Hepatocyte (in vitro differentiated cells): ENCODE results near the gene TMEM255B. TPM values are rescaled to one million over a fixed set of nuclear protein-coding genes. Genes with fewer than 3 reads are reported as not detected.
A peak's percentile ranks its signal among the peaks of the same experiment; 100 is the strongest.

ENCODE experiments used
- DNase-seq: peaks from one replicate; pipeline ENCODE4 v3.0.0-alpha.2; 2016; ENCODE audit warnings: low spot score
- H2AFZ ChIP-seq: fragments of 200-600 bp; sonication (generic); 2 replicates; pipeline ENCODE4 v1.6.0; 2016; ENCODE audit warnings: antibody characterized with exemption, mild to moderate bottlenecking
- H3K27ac ChIP-seq: fragments of 200-600 bp; sonication (generic); 2 replicates; pipeline ENCODE4 v1.5.1; 2016; ENCODE audit warnings: mild to moderate bottlenecking
- H3K27me3 ChIP-seq: fragments of 200-600 bp; sonication (generic); 2 replicates; pipeline ENCODE4 v1.6.1; 2016
- H3K36me3 ChIP-seq: fragments of 200-600 bp; sonication (generic); replicated peaks from 2 replicates; pipeline ENCODE4 v1.5.1; 2016; ENCODE audit warnings: low read depth; ENCODE audit not compliant: insufficient read depth
- H3K4me1 ChIP-seq: fragments of 200-600 bp; sonication (generic); 2 replicates; pipeline ENCODE4 v1.5.1; 2016; ENCODE audit warnings: mild to moderate bottlenecking, moderate library complexity; ENCODE audit not compliant: insufficient read depth
- H3K4me2 ChIP-seq: fragments of 200-600 bp; sonication (generic); 2 replicates; pipeline ENCODE4 v1.6.0; 2016
- H3K4me3 ChIP-seq: fragments of 200-600 bp; sonication (generic); 2 replicates; pipeline ENCODE4 v1.5.1; 2016; ENCODE audit warnings: mild to moderate bottlenecking
- H3K79me2 ChIP-seq: fragments of 200-600 bp; sonication (generic); 2 replicates; pipeline ENCODE4 v1.6.0; 2017; ENCODE audit warnings: mild to moderate bottlenecking
- H3K9me2 ChIP-seq: fragments of 200-600 bp; sonication (generic); replicated peaks from 2 replicates; pipeline ENCODE4 v1.6.0; 2017; ENCODE audit warnings: mild to moderate bottlenecking; ENCODE audit not compliant: insufficient read depth
- H3K9me3 ChIP-seq: fragments of 200-600 bp; sonication (generic); 2 replicates; pipeline ENCODE4 v1.5.1; 2016; ENCODE audit warnings: low read depth, mild to moderate bottlenecking
- H4K20me1 ChIP-seq: fragments of 200-600 bp; sonication (generic); 2 replicates; pipeline ENCODE4 v1.6.0; 2016; ENCODE audit warnings: mild to moderate bottlenecking; ENCODE audit not compliant: insufficient read depth, poor library complexity, severe bottlenecking
- CTCF ChIP-seq: fragments of 200-600 bp; sonication (generic); IDR thresholded peaks from 2 replicates; pipeline ENCODE4 v1.5.1; 2016; ENCODE audit warnings: antibody characterized with exemption, mild to moderate bottlenecking; ENCODE audit not compliant: poor library complexity
- EZH2 ChIP-seq: fragments of 200-600 bp; sonication (generic); IDR thresholded peaks from 2 replicates; pipeline ENCODE4 v1.6.1; 2016; ENCODE audit warnings: antibody characterized with exemption, mild to moderate bottlenecking, borderline replicate concordance
- EZH2phosphoT487 ChIP-seq: fragments of 200-600 bp; sonication (generic); IDR thresholded peaks from one replicate; pipeline ENCODE4 v1.6.1; 2018; ENCODE audit warnings: antibody characterized with exemption, mild to moderate bottlenecking, low read depth, moderate library complexity; ENCODE audit not compliant: unreplicated experiment, severe bottlenecking
- WGBS: methylation state at CpG from one replicate; pipeline ENCODE4 v1.1.6; 2016; ENCODE audit warnings: low lambda C conversion rate; ENCODE audit errors: missing lambda C conversion rate; 5-methylcytosine and 5-hydroxymethylcytosine counted together
- polyA plus RNA-seq: library from polyadenylated mRNA; unstranded; fragments of >200 nt; fragmentation: Nextera tagmentation; extraction: Ambion mirVana; gene quantifications from 2 replicates; pipeline ENCODE4 v1.2.1, GENCODE V29; 2016
- total RNA-seq: library from RNA; depleted of rRNA; stranded (reverse); fragments of >200 nt; gene quantifications from 2 replicates; pipeline ENCODE4 v1.2.3, GENCODE V29; 2014

The TMEM255B gene
- total and polyA plus RNA-seq, 2 experiments from 2014 or later, result 0.10 to 4.0 TPM

- Histone ChIP-seq H3K9me3 (no peaks in the 10 kb centered on the region), H3K4me2 (peak overlapping the region; percentile 88), H3K4me1 (peaks cover 6% of the 10 kb centered on the region), H2AFZ (no peak overlapping the region), H4K20me1 (no peaks in the 10 kb centered on the region), H3K79me2 (no peaks in the 10 kb centered on the region), H3K9me2 (no peaks in the 10 kb centered on the region), H3K4me3 (no peak overlapping the region), H3K27ac (peak overlapping the region; percentile 72), H3K36me3 (no peaks in the 10 kb centered on the region), H3K27me3 (no peaks in the 10 kb centered on the region)
- 85% methylated on average over 10 of the region's 10 CpGs for WGBS
- DNase-seq, result no peak
- TF ChIP-seq EZH2, result no peak
- TF ChIP-seq CTCF, result no peak
- TF ChIP-seq EZH2phosphoT487, result no peak
Observed at GRCh38 chr13:113726961-113727411, 32.0 kb upstream of the TMEM255B start.

DNA sequence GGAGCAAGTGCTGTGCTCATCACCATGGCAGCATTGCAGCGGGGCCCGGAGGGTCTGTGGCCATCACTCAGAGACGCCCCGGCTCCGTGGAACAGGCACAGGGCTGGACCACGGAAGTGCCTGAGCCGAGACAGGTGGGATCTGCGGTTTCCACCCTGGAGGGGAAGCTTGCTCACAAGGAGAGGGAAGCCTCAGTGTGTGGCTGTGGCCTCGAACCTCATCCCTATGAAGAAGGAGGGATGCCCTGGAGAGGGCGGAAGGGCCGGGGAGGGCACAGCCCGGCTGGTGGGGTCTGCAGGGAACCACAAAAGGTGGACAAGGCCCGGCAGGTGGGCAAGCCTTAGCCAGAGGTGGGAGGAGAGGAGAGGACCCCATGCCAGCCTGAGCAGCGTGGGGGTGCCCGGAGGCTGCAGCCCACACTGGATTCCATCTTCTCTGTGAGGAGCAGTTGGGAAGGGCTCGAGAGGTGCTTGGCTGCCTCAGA lies 30.4 kb upstream of the TMEM255B start:
- no peaks in the 10 kb centered on the region for H3K79me2 ChIP-seq
- 97% methylated on average over 16 of the region's 16 CpGs for WGBS
- TF ChIP-seq EZH2 (no peak), EZH2phosphoT487 (no peak), CTCF (no peak)
- no peaks in the 10 kb centered on the region for H3K9me2 ChIP-seq
- H3K36me3 ChIP-seq, result no peaks in the 10 kb centered on the region
- H2AFZ ChIP-seq, result no peak overlapping the region
- H4K20me1 ChIP-seq, result no peaks in the 10 kb centered on the region
- no peak overlapping the region for H3K27ac ChIP-seq
- H3K4me1 ChIP-seq, result peaks cover 6% of the 10 kb centered on the region
- no peaks in the 10 kb centered on the region for H3K9me3 ChIP-seq
- DNase-seq, result no peak
- H3K27me3 ChIP-seq, result no peaks in the 10 kb centered on the region
- no peak overlapping the region for H3K4me3 ChIP-seq
- no peak overlapping the region for H3K4me2 ChIP-seq

GRCh38 chr13:113729187-113730019 lies 29.6 kb upstream of the TMEM255B start:
- H3K4me3 ChIP-seq, result no peak overlapping the region
- TF ChIP-seq CTCF (no peak), EZH2 (no peak), EZH2phosphoT487 (no peak)
- no peaks in the 10 kb centered on the region for H3K9me3 ChIP-seq
- no peak overlapping the region for H2AFZ ChIP-seq
- DNase-seq, result no peak
- H3K79me2 ChIP-seq, result no peaks in the 10 kb centered on the region
- peaks cover 5% of the 10 kb centered on the region for H3K4me1 ChIP-seq
- no peaks in the 10 kb centered on the region for H3K9me2 ChIP-seq
- H4K20me1 ChIP-seq, result no peaks in the 10 kb centered on the region
- 83% methylated on average over 21 of the region's 34 CpGs for WGBS
- H3K4me2 ChIP-seq, result no peak overlapping the region
- no peaks in the 10 kb centered on the region for H3K27me3 ChIP-seq
- H3K27ac ChIP-seq, result no peak overlapping the region
- H3K36me3 ChIP-seq, result no peaks in the 10 kb centered on the region
